ENCODE results near the gene RBP3.

DNA sequence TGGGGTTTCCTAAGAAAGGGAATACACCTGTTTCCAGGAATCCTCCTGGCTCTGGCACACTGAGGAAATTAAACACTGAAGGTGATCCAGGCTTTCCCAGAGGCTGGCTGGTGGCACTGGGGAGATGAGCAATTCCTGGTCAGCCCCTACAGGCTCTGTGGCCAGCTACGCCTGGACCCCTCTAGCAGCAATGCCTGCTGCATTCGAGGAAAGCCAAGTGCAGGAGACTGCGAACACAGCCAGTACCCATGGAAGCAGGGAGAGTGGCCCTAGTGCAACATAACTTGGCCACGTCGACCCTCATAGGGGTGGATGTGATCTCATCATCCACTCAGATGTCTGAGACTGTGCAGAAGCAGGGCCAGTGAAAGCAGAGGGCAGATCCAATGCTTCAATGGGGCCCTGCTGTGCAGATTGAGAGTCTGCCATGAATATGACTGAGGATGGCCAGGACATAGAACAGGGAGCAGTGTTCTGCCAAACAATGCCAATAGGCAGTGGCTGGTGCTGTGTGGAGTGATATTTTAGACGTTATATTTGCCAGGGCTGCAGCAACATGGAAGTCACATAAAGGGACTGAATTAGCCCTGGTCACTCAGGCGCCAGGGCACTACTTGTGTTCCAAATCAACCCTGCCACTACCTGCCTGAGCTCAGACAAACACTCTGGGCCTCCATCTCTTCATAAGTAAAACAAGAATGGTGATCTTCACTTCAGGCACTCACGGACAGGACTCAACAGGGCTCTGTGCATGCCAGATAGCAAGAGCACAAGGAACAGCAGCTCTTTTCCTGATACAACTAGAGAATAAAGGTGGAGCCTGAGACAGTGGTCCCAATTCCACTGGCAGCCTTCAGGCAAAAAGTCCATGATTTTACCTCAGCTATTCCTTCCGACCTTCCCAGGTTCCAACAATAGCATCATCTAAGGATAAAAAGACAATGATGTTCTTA lies 33.5 kb downstream of the RBP3 start:
- TF ChIP-seq, protein P1, sequence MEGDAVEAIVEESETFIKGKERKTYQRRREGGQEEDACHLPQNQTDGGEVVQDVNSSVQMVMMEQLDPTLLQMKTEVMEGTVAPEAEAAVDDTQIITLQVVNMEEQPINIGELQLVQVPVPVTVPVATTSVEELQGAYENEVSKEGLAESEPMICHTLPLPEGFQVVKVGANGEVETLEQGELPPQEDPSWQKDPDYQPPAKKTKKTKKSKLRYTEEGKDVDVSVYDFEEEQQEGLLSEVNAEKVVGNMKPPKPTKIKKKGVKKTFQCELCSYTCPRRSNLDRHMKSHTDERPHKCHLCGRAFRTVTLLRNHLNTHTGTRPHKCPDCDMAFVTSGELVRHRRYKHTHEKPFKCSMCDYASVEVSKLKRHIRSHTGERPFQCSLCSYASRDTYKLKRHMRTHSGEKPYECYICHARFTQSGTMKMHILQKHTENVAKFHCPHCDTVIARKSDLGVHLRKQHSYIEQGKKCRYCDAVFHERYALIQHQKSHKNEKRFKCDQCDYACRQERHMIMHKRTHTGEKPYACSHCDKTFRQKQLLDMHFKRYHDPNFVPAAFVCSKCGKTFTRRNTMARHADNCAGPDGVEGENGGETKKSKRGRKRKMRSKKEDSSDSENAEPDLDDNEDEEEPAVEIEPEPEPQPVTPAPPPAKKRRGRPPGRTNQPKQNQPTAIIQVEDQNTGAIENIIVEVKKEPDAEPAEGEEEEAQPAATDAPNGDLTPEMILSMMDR (IDR thresholded peaks at IDR 0.05; ENCODE audit: extremely low read depth in 1 of 2, insufficient read depth in 1 of 2, low read depth in 1 of 2, low read length in 2 of 2), result no peak
- no peak for TF ChIP-seq POLR2A (IDR thresholded peaks at IDR 0.05; ENCODE audit: low read depth, low read length)

All from endothelial cell of umbilical vein (primary cell).